Measurements from ENCODE around the gene REPIN1. TPM values are rescaled to one million over a fixed set of nuclear protein-coding genes. Genes with fewer than 3 reads are reported as not detected.

REPIN1 gene
- total RNA-seq, 1 donor from 2014 or later: 44.9 TPM

Other genes starting within 250 kb of the REPIN1 start
- gene LRRC61, start 45.5 kb upstream of the REPIN1 start, total RNA-seq: 9.6 TPM
- 6.1 TPM for gene ACTR3C, start 45.3 kb upstream of the REPIN1 start, total RNA-seq
- 7.5 TPM for gene RARRES2, start 27.2 kb upstream of the REPIN1 start, total RNA-seq
- gene ZNF775, start 10.5 kb downstream of the REPIN1 start, total RNA-seq: 1.3 TPM
- 1.6 TPM for gene GIMAP8, start 81.8 kb downstream of the REPIN1 start, total RNA-seq
- gene GIMAP7, start 146.1 kb downstream of the REPIN1 start, total RNA-seq: 2.7 TPM
- 3.4 TPM for gene GIMAP4, start 198.6 kb downstream of the REPIN1 start, total RNA-seq

Data from esophagus mucosa (tissue), 1 donor.